Stimulated activated CD4-positive, alpha-beta T cell treated with anti-CD3 and anti-CD28 coated beads, Interleukin-4, amount 100 ng/mL, for 4 hours (primary cell): ENCODE measurements around the gene ZNRF1.
"Not testable (repeated sequence)": the region's sequence is repeated elsewhere in the genome, so short reads cannot be mapped to it uniquely, and the experiment has no call there.

Experiments
- DNase-seq, 2 experiments: peaks; one replicate each; pipeline ENCODE4 v3.0.0-alpha.2; 2020

The ZNRF1 gene

DNA sequence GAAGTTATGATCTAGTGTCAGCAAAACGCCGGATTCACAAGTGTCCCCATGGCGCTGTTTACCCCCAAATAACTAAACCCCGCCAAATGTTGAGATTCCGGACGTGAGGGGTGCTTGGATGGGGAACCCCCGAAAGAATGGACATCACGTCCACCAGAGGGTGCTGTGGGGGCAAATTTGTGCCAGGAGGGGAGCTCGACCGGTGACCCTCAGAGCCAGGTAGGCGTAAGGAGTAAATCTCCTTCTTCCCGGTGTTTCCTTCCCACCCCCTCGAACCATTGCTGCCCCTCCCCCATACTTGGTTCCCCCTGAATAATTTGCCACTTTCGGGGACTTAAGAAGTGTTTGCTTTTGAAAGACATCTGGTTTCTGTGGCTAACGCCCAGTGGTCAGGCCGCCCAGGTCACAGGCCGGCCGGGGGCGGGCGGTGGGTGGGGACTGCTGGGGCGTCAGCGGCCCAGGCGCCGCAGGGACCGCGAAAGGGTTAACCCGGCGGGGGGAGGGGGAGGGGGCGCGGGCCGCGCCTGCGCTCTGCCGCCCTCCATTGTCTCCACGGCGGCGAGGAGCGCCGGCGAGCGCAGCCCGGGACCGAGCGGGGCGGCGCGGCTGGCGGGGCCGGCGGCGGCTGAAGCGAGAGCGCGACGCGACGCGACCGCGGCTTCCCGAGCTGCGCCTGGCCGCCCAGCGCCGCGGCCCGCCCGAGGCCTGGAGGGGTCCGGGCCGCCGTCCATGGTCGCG is at the start of gene ZNRF1:
ZNRF1 (plus strand) TSS at position 544 of the 738 bp plus-strand sequence. CDS start 648 bp downstream, outside the sequence.
- DNase-seq = peak; percentile 73 to 86

DNA sequence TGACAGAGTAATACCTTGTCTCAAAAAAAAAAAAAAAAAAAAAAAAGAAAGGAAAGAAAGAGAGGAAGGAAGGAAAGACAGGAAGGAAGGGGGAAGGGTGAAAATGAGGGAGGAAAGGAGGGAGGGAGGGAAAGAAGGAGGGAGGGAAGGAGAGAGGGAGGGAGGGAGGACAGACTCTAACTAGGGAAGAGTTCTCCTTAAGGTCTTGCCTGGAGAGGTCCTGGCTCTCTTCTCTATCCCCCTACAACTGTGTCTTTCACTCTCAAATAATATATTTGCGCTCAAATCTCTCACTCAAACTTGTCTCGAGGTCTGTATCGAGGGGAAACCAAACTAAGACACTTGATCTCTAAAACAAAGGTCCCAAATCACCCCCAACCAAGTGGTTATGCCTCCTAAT is 49.5 kb upstream of the ZNRF1 start:
- no peak for DNase-seq

- no peak for DNase-seq
Measured at GRCh38 chr16:74950511-74950910, 48.3 kb upstream of the ZNRF1 start.

GRCh38 chr16:74951206-74951605 is 47.6 kb upstream of the ZNRF1 start:
- no peak for DNase-seq

- no peak for DNase-seq
Measured at GRCh38 chr16:74951681-74952080, 47.1 kb upstream of the ZNRF1 start.

- DNase-seq = no peak
Measured at GRCh38 chr16:74954763-74955162, 44.1 kb upstream of the ZNRF1 start.

DNA sequence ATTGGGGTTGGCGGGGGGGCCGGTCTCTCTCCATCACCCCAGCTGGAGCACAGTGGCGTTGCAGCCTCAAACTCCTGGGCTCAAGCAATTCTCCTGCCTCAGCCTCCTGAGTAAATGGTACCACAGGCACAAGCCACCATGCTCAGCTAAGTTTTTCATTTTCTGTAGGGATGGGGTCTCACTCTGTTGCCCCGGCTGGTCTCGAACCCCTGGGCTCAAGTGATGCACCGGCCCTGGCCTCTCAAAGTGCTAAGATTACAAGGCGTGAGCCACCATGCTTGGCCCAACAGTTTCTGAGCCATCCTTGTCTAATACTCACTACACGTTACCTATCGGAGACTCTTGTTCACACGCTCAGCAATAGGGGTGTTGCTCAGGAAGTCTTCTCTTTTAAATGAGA is 25.5 kb upstream of the ZNRF1 start:
- DNase-seq = no peak

GRCh38 chr16:74975591-74975990 is 23.2 kb upstream of the ZNRF1 start:
- no peak for DNase-seq

DNA sequence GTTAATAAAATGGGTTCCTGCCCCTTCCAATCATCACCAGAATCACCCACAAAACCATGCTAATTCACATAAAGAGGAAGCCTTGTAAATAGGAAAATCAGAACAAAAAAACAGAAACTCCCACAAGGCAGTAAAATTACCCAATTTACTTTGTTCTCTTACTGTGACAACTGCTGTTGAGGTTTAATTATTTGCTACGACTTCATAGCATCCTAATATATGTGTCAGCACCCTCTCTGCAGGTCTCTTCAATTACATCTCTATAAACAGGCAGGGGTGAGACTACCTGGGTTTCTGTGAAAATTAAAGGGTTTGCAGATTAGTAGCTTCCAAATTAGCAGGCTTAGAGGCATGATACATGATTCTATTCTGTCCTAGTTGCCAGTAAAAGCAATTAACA is 16.6 kb upstream of the ZNRF1 start:
- DNase-seq = no peak

DNA sequence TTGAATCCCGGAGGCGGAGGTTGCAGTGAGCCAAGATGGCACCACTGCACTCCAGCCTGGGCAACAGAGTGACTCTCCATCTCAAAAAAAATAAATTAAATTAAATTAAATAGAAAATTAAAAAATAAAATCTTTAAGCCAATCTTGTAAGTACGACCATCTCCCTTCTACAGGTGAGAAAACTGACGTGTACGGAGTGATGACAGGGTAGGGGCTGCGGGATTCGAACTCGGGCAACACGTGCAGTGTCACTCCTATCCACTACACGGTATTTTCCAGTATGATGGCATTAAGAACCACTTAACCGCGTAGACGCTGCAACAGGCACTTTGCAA is 14.7 kb upstream of the ZNRF1 start:
- DNase-seq = peak in 1 of 2 experiments; percentile 15

GRCh38 chr16:74984529-74985296 is 14.1 kb upstream of the ZNRF1 start, which contains the start of gene WDR59:
Gene WDR59, minus strand, starts transcription at chr16:74985123. Its CDS starts 106 bp downstream, at chr16:74985017.
- peak; percentile 95 to 99 for DNase-seq

GRCh38 chr16:74987027-74987681 is 11.7 kb upstream of the ZNRF1 start:
- no peak for DNase-seq

- DNase-seq = not testable (repeated sequence)
Measured at GRCh38 chr16:74989864-74990263, 9.0 kb upstream of the ZNRF1 start.

DNA sequence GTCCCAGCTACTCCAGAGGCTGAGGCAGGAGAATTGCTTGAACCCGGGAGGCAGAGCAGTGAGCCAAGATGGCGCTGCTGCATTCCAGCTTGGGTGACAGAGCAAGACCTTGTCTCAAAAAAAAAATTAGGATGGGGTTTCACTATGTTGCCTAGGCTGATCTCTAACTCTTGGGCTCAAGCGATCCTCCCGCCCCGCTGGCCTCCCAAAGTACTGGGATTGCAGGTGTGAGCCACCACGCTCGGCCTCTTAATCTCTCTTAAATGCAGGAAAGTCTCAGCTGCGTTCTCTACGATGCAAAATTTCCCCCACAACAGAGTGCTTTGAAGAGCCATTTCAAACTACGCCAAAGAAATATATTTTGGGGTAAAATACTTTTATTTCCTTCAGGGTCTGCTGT is 8.0 kb upstream of the ZNRF1 start:
- no peak for DNase-seq

DNA sequence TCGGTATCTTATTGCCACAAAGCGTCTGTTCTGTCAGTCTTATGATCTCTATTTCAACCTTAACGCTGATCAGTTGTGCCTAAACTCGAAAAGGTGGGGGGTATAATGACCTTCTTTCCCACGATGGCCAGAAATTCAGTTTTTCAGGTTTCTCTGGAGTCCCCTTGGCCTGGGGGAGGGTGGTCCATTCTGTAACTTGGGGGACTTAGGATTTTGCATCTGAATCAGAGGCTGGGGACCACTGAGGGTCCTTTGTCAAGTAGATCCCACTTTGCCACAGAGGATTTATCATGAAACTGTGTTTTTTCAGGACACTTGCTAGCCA is 7.6 kb upstream of the ZNRF1 start:
- DNase-seq = no peak

- no peak for DNase-seq
Measured at GRCh38 chr16:74991593-74992403, 7.0 kb upstream of the ZNRF1 start.

GRCh38 chr16:74995986-74996385 is 2.8 kb upstream of the ZNRF1 start:
- DNase-seq = no peak

DNA sequence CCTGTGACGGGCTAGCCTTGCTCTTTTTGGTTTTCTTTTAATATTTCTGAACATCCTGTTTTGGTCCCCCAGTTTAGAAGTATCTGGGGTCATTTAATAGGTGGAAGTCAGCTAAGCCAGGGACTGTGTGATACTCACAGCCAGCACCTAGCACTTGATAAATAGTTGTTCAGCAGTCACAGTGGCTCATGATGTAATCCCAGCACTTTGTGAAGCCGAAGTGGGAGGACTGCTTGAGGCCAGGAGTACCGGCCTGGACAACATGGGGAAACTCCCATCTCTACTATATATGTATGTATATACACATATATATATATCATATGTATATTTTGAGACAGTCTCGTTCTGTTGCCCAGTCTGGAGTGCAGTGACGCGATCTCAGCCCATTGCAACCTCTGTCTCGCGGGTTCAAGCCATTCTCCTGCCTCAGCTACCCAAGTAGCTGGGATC is 1.8 kb upstream of the ZNRF1 start:
- no peak for DNase-seq

DNA sequence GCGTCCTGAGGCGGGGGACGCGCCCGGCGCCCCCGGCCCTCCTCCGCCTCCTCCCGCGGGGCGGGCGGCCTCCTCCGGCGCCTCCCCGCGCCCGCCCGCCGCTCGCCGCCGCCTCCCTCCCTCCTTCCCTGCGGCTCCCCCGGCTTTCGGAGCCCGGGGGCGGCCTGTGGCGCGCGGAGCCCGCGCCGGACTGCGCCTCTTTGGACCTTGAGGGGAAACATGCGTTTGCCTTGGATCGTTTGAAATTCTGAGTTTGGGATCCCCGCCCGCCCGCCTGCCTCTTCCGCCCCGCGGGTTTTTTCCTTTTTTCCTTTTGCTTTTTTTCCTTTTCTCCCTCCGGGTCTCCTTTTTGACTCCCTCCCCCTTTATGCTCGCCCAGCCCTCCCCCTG is 390 bp downstream of the ZNRF1 start:
- peak; percentile 30 to 41 for DNase-seq

GRCh38 chr16:74999609-75000480 is 1.0 kb downstream of the ZNRF1 start:
- DNase-seq = peak; percentile 47 to 54

DNA sequence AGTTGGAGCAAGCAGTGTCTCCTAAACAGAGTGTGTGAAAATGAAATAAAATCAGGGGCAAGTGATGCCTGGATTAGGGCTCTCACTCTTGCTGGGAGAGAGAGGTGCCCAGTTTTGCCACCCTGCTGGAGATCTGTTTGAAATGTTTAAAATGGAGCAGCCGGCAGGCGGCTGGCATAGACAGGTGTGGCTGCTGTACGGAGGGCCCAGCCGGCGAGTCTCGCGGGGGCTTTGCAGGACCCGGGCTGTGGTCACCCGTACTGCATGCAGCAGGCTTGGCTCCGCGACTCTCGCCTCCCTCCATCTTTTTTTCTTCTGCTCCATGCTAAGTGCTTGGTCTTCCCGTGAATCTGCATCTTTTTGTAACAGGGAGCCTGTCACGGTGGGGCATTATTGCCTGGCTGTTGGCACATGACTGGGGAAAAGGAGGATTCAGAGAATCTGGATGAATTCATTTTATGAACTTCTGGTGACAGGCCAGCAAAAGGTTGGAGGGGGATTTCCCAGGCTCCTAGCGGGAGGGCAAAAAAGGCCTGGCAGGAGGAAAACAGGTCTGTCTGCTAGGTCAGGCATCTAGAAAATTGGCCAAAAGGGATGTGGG is 1.8 kb downstream of the ZNRF1 start:
- no peak for DNase-seq

GRCh38 chr16:75002474-75002873 is 3.6 kb downstream of the ZNRF1 start:
- DNase-seq = no peak
